ENCODE measurements around the gene HLA-DMB. TPM values are rescaled to one million over a fixed set of nuclear protein-coding genes. Genes with fewer than 3 reads are reported as not detected.
A peak's percentile ranks its signal among the peaks of the same experiment; 100 is the strongest.

The HLA-DMB gene
- total RNA-seq, 2 experiments from 2014 or later, result 4.6 to 6.0 TPM

GRCh38 chr6:32960563-32960962, 19.7 kb upstream of the HLA-DMB start:
- Mint-ChIP-seq H3K9me3 (no peaks in the 10 kb centered on the region), H3K36me3 (ENCODE audit: low read depth) (no peaks in the 10 kb centered on the region), H3K4me1 (ENCODE audit: low read depth) (peaks cover 39% of the 10 kb centered on the region)

GRCh38 chr6:32956176-32956575, 15.3 kb upstream of the HLA-DMB start:
- no peaks in the 10 kb centered on the region for H3K36me3 Mint-ChIP-seq (ENCODE audit: low read depth)
- TF ChIP-seq CTCF (IDR thresholded peaks at IDR 0.05), result no peak
- no peak overlapping the region for H3K27ac Mint-ChIP-seq
- H3K27ac ChIP-seq (ENCODE audit: low read depth in 1 of 2, low read length in 2 of 2), result no peak overlapping the region
- H3K4me3 ChIP-seq (ENCODE audit: low read length), result no peak overlapping the region
- DNase-seq (no peak), ATAC-seq (ENCODE audit: poor library complexity) (no peak)
- no peak overlapping the region for H3K4me3 Mint-ChIP-seq
- H3K27me3 Mint-ChIP-seq, result no peaks in the 10 kb centered on the region
- H3K4me1 Mint-ChIP-seq (ENCODE audit: low read depth), result peaks cover 33% of the 10 kb centered on the region
- no peaks in the 10 kb centered on the region for H3K9me3 ChIP-seq (ENCODE audit: control insufficient read depth in 1 of 2, insufficient read depth in 1 of 2, low read length in 2 of 2)
- CTCF ChIA-PET, result interaction anchor here (1.3 to 8.4 kb wide), 4 partner anchors 15 to 118 kb away, joined by 3 to 177 read pairs (median 40); partner anchors contain the start of genes BRD2 and TAP2
- intact Hi-C loops (cut with DNase I, micrococcal nuclease), result no loop called here
- H3K9me3 Mint-ChIP-seq, result no peaks in the 10 kb centered on the region
- H3K36me3 ChIP-seq (ENCODE audit: insufficient read depth, low read length), result no peaks in the 10 kb centered on the region
- POLR2A ChIA-PET, result interaction anchor here (1.0 to 8.3 kb wide), 5 partner anchors 14 to 28 kb away, joined by 3 to 323 read pairs (median 30); partner anchors contain the start of genes BRD2 and HLA-DMB
- peaks cover 21% of the 10 kb centered on the region for H3K4me1 ChIP-seq (ENCODE audit: insufficient read depth, low read length)
- no peaks in the 10 kb centered on the region for H3K27me3 ChIP-seq (ENCODE audit: control insufficient read depth in 1 of 2, insufficient read depth in 2 of 2, low read length in 2 of 2)

More at GRCh38 chr6:32960563-32960962, 19.7 kb upstream of the HLA-DMB start:
- ChIA-PET CTCF (no interaction called here), POLR2A (interaction anchor here (1.7 to 4.6 kb wide), 2 partner anchors 8 to 12 kb away, joined by 5 to 57 read pairs; partner anchors contain the start of gene HLA-DMA)
- Mint-ChIP-seq H3K4me3 (no peak overlapping the region), H3K27ac (no peak overlapping the region), H3K27me3 (no peaks in the 10 kb centered on the region)
- Histone ChIP-seq H3K9me3 (ENCODE audit: control insufficient read depth in 1 of 2, insufficient read depth in 1 of 2, low read length in 2 of 2) (no peaks in the 10 kb centered on the region), H3K27ac (ENCODE audit: low read depth in 1 of 2, low read length in 2 of 2) (no peak overlapping the region), H3K4me3 (ENCODE audit: low read length) (no peak overlapping the region), H3K27me3 (ENCODE audit: control insufficient read depth in 1 of 2, insufficient read depth in 2 of 2, low read length in 2 of 2) (no peaks in the 10 kb centered on the region), H3K4me1 (ENCODE audit: insufficient read depth, low read length) (peaks cover 2% of the 10 kb centered on the region), H3K36me3 (ENCODE audit: insufficient read depth, low read length) (no peaks in the 10 kb centered on the region)
- no peak for TF ChIP-seq CTCF (IDR thresholded peaks at IDR 0.05)
- DNase-seq, result no peak
- intact Hi-C loops (cut with DNase I, micrococcal nuclease), result no loop called here
- ATAC-seq (ENCODE audit: poor library complexity), result no peak

- peak; percentile 36 for TF ChIP-seq CTCF (IDR thresholded peaks at IDR 0.05)
- peaks cover 29% of the 10 kb centered on the region for H3K4me1 Mint-ChIP-seq (ENCODE audit: low read depth)
- CTCF ChIA-PET, result interaction anchor here (0.6 to 8.4 kb wide), 13 partner anchors 8 to 1603 kb away, joined by 3 to 177 read pairs (median 9); partner anchors contain the start of genes BRD2, HLA-DMB and TAP2
- peak in 4 of 14 experiments; percentile 48 to 71 (median 66) for DNase-seq
- H3K27ac Mint-ChIP-seq, result no peak overlapping the region
- Histone ChIP-seq H3K4me3 (ENCODE audit: low read length) (no peak overlapping the region), H3K27ac (ENCODE audit: low read depth in 1 of 2, low read length in 2 of 2) (no peak overlapping the region), H3K9me3 (ENCODE audit: control insufficient read depth in 1 of 2, insufficient read depth in 1 of 2, low read length in 2 of 2) (no peaks in the 10 kb centered on the region), H3K36me3 (ENCODE audit: insufficient read depth, low read length) (no peaks in the 10 kb centered on the region), H3K4me1 (ENCODE audit: insufficient read depth, low read length) (peaks cover 21% of the 10 kb centered on the region), H3K27me3 (ENCODE audit: control insufficient read depth in 1 of 2, insufficient read depth in 2 of 2, low read length in 2 of 2) (no peaks in the 10 kb centered on the region)
- intact Hi-C loops (cut with DNase I, micrococcal nuclease), result loop anchor here in 1 of 2 experiments (2.0 kb wide), 1 partner anchor 30 kb away; no protein-coding TSS in a partner anchor
- H3K4me3 Mint-ChIP-seq, result no peak overlapping the region
- no peaks in the 10 kb centered on the region for H3K27me3 Mint-ChIP-seq
- POLR2A ChIA-PET, result interaction anchor here (0.6 to 8.3 kb wide), 11 partner anchors 9 to 960 kb away, joined by 3 to 323 read pairs (median 4); partner anchors contain the start of genes BRD2 and HLA-DMB
- no peaks in the 10 kb centered on the region for H3K36me3 Mint-ChIP-seq (ENCODE audit: low read depth)
- H3K9me3 Mint-ChIP-seq, result no peaks in the 10 kb centered on the region
- no peak for ATAC-seq (ENCODE audit: poor library complexity)
Observed at GRCh38 chr6:32954986-32955802, 14.4 kb upstream of the HLA-DMB start.

Data from CD4-positive, alpha-beta T cell (primary cell).